HFFc6 (cell line): Measurements from ENCODE around the gene METTL4. TPM values are rescaled to one million over a fixed set of nuclear protein-coding genes. Genes with fewer than 3 reads are reported as not detected.

Experiments
- DNase-seq: peaks from one replicate; pipeline ENCODE4 v3.0.0-alpha.2; 2018
- H3K27ac Mint-ChIP-seq: 2 replicates; pipeline ENCODE4 v1.8.0; 2020; ENCODE audit warnings: mild to moderate bottlenecking, mixed read lengths
- H3K27me3 Mint-ChIP-seq: 2 replicates; pipeline ENCODE4 v1.8.0; 2021; ENCODE audit warnings: mild to moderate bottlenecking, moderate library complexity, mixed read lengths; ENCODE audit not compliant: insufficient read depth
- H3K36me3 Mint-ChIP-seq: 2 replicates; pipeline ENCODE4 v1.8.0; 2021; ENCODE audit warnings: low read depth, mixed read lengths
- H3K4me1 Mint-ChIP-seq: 2 replicates; pipeline ENCODE4 v1.8.0; 2020; ENCODE audit warnings: low read depth, mixed read lengths
- H3K4me3 Mint-ChIP-seq: 2 replicates; pipeline ENCODE4 v1.8.0; 2020; ENCODE audit warnings: mild to moderate bottlenecking, moderate library complexity, mixed read lengths
- H3K9me3 Mint-ChIP-seq: 2 replicates; pipeline ENCODE4 v1.8.0; 2020; ENCODE audit warnings: mild to moderate bottlenecking, mixed read lengths
- total RNA-seq, 6 experiments: library from RNA; stranded (reverse); fragmentation: NEBNext Ultra II Directional; extraction: Animal tissue kit (Norgen Biotek cat#: 25700); gene quantifications; 2 replicates in 1 of 6; 3 replicates in 5 of 6; pipeline ENCODE4 v1.2.3, GENCODE V29; 2021
- TF ChIP-seq, protein P1 (sequence below): fragments of 200-600 bp; sonication (generic); IDR thresholded peaks from 2 replicates; pipeline ENCODE4 v1.5.0; 2021; ENCODE audit warnings: antibody characterized with exemption, mild to moderate bottlenecking

METTL4 gene
- total RNA-seq, 6 experiments from 2014 or later = 6.3 to 9.4 (median 9.0) TPM

DNA sequence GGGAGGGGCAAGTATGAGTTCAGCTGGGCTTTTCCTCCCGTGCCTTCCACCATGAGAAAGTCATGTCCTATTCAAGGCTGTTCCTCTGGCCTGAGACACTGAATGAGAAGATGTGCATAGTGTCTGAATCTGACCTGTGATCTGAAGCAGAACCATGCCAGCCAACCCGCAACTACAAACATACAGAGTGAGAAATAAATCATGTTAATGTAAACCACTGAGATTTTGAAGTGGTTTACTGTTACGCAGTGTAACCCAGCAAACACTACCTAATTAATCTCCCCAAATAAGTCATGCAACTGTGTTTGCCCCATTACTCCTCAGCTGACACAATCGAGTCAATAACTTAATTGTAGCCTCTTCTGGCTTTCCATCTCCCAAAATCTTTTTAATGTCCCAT is 49.2 kb downstream of the METTL4 start:
- no peak overlapping the region for H3K4me3 Mint-ChIP-seq
- H3K27me3 Mint-ChIP-seq = peaks cover 3% of the 10 kb centered on the region; the same call in 1 of the 2 replicates
- peaks cover 6% of the 10 kb centered on the region; the same call in 1 of the 2 replicates for H3K4me1 Mint-ChIP-seq
- no peak overlapping the region for H3K27ac Mint-ChIP-seq
- no peak for DNase-seq
- no peaks in the 10 kb centered on the region for H3K9me3 Mint-ChIP-seq
- TF ChIP-seq, protein P1, sequence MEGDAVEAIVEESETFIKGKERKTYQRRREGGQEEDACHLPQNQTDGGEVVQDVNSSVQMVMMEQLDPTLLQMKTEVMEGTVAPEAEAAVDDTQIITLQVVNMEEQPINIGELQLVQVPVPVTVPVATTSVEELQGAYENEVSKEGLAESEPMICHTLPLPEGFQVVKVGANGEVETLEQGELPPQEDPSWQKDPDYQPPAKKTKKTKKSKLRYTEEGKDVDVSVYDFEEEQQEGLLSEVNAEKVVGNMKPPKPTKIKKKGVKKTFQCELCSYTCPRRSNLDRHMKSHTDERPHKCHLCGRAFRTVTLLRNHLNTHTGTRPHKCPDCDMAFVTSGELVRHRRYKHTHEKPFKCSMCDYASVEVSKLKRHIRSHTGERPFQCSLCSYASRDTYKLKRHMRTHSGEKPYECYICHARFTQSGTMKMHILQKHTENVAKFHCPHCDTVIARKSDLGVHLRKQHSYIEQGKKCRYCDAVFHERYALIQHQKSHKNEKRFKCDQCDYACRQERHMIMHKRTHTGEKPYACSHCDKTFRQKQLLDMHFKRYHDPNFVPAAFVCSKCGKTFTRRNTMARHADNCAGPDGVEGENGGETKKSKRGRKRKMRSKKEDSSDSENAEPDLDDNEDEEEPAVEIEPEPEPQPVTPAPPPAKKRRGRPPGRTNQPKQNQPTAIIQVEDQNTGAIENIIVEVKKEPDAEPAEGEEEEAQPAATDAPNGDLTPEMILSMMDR = no peak
- H3K36me3 Mint-ChIP-seq = no peaks in the 10 kb centered on the region

DNA sequence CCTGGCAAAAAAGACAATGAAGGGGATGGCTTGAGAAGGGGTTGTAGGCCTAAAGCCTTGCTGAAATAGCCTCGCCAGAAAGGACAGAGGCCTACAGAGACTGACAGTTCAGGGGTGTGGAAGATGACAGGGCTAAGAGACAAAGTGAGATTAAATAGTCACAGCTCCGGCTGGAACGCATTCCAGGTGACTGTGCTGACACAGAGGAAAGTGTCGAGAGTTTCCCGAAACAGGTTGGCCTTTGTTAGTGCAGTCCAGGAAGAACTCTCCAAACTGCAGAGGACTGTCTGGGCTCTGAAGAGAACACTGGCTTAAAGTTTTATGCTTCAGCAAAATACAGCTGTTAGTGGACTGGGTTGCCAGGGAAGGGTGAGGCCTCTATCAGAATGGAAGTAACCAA is 52.8 kb downstream of the METTL4 start:
- Mint-ChIP-seq H3K27ac (no peak overlapping the region), H3K4me3 (no peak overlapping the region), H3K36me3 (no peaks in the 10 kb centered on the region), H3K9me3 (no peaks in the 10 kb centered on the region), H3K4me1 (peaks cover 40% of the 10 kb centered on the region), H3K27me3 (peaks cover 3% of the 10 kb centered on the region; the same call in 1 of the 2 replicates)
- no peak for DNase-seq
- TF ChIP-seq, protein P1 = no peak

- peak overlapping the region; percentile 72 for H3K4me3 Mint-ChIP-seq
- H3K36me3 Mint-ChIP-seq = no peaks in the 10 kb centered on the region
- peaks cover 43% of the 10 kb centered on the region for H3K4me1 Mint-ChIP-seq
- peak; percentile 90 for DNase-seq
- H3K27me3 Mint-ChIP-seq = peaks cover 3% of the 10 kb centered on the region; the same call in 1 of the 2 replicates
- TF ChIP-seq, protein P1 = no peak
- peak overlapping the region; percentile 96 for H3K27ac Mint-ChIP-seq
- no peaks in the 10 kb centered on the region for H3K9me3 Mint-ChIP-seq
These were observed 55.2 kb downstream of the METTL4 start for GRCh38 chr18:2515908-2516625.

DNA sequence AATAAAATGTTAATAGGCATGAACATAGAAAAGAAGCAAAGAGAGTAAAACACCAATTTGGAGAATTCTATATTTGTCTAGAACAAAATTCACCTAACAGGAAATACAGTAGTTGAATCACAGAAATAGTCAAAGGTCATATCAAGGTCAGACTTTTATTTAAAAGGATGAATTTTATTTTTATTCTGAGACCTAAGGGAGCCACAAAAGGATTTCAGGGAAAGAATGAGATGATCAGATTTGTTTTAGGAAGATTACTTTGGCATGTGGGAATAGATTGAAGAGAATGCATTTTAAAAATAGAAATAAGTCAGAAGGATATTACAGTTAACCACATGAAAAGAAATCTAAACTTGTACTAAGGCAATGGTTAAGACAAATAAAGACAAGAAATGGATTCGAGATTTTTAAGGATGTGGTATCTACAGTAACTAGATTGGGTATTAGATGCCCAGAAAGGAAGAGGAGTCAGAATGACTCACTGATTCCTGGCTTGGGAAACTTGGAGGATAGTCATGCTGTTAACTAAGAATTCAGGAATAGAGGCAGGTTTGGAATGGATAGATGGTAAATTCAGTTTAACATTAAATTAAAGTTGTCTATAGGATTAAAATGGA is 56.0 kb downstream of the METTL4 start:
- H3K27ac Mint-ChIP-seq = peak overlapping the region; percentile 96
- peaks cover 43% of the 10 kb centered on the region for H3K4me1 Mint-ChIP-seq
- no peaks in the 10 kb centered on the region for H3K9me3 Mint-ChIP-seq
- peak; percentile 92 for DNase-seq
- TF ChIP-seq, protein P1 = no peak
- H3K36me3 Mint-ChIP-seq = no peaks in the 10 kb centered on the region
- H3K27me3 Mint-ChIP-seq = peaks cover 3% of the 10 kb centered on the region; the same call in 1 of the 2 replicates
- H3K4me3 Mint-ChIP-seq = peak overlapping the region; percentile 72

DNA sequence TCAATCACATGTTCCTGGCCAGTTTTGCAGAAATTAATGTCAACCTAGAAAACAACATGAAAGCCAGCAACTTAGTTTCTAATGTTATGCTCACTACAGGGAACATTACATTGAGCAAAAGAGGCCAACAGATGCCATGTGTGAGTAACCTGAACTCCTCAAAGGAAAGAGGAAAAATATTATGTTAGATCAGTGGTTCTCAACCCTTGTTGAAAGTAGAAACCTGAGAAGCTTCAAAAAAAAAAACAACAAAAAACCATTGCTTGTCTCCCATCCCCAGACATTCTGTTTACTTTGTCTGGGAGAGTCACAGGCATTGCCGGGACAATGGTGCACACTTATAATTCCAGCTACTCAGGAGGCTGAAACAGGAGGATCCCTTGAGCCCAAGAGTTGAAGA is 57.7 kb downstream of the METTL4 start:
- Mint-ChIP-seq H3K4me3 (no peak overlapping the region), H3K27me3 (peaks cover 3% of the 10 kb centered on the region; the same call in 1 of the 2 replicates), H3K27ac (no peak overlapping the region), H3K36me3 (no peaks in the 10 kb centered on the region), H3K9me3 (no peaks in the 10 kb centered on the region), H3K4me1 (peaks cover 43% of the 10 kb centered on the region)
- DNase-seq = no peak
- TF ChIP-seq, protein P1 = no peak
